OCI-LY1 (cell line): ENCODE results near the gene TENT4A.

Experiments used
- CTCF ChIP-seq: fragments of 200-600 bp; sonication (generic), shearing (Covaris generic); IDR thresholded peaks from 2 replicates; pipeline ENCODE4 v1.5.1; 2017; ENCODE audit warnings: mild to moderate bottlenecking, antibody characterized with exemption, low read length, moderate library complexity, mixed read lengths
- EZH2 ChIP-seq: fragments of 200-600 bp; sonication (generic), shearing (Covaris generic); IDR thresholded peaks from 2 replicates; pipeline ENCODE4 v1.8.0; 2017; ENCODE audit warnings: borderline replicate concordance, mixed run types, mild to moderate bottlenecking, antibody characterized with exemption, low read length, moderate library complexity, mixed read lengths

- TF ChIP-seq CTCF (no peak), EZH2 (no peak)
Observed at GRCh38 chr5:6785861-6786180, 72.6 kb downstream of the TENT4A start.
